Endothelial cell of umbilical vein (primary cell): ENCODE results near the gene ZBTB20. TPM values are rescaled to one million over a fixed set of nuclear protein-coding genes. Genes with fewer than 3 reads are reported as not detected.

Experiments used
- BruUV-seq: library from RNA; stranded (reverse); fragments of 400-500 nt; replicated peaks from 2 replicates; lab custom pipeline; 2021; lab: Mats Ljungman, UMichigan
- CTCF ChIA-PET: fragments of 300-600, 350-600 bp; sonication (Branson Sonifier 250); formaldehyde crosslinking; loops from one replicate; lab custom pipeline; 2021; ENCODE audit warnings: antibody characterized with exemption, inconsistent platforms; lab: Charles Lee
- POLR2A ChIA-PET: fragments of 300-600, 350-600 bp; sonication (Branson Sonifier 250); formaldehyde crosslinking; loops from one replicate; lab custom pipeline; 2021; ENCODE audit warnings: antibody characterized with exemption, inconsistent platforms; lab: Charles Lee
- DNase-seq: peaks from one replicate; pipeline ENCODE4 v3.0.0-alpha.2; 2011; ENCODE audit warnings: low read depth, low spot score
- FAIRE-seq: peaks from 2 replicates; lab custom pipeline; 2011; peaks lifted over from hg19 to GRCh38; lab: Jason Lieb, UNC
- H2AFZ ChIP-seq: 2 replicates; pipeline ENCODE4 v1.6.0; 2012; ENCODE audit warnings: low read depth, low read length, control low read depth, inconsistent platforms
- H3K27ac ChIP-seq: 2 replicates; pipeline ENCODE4 v1.5.1; 2011; ENCODE audit warnings: low read depth, mild to moderate bottlenecking, control low read depth, low read length, moderate library complexity; ENCODE audit not compliant: insufficient read depth
- H3K27me3 ChIP-seq, 2 experiments: 2 replicates each; pipeline versions ENCODE4 v1.6.0 to v1.6.1; 2011; ENCODE audit warnings: low read length in 2 of 2, mixed read lengths in 1 of 2; ENCODE audit not compliant: control insufficient read depth in 2 of 2, insufficient read depth in 2 of 2
- H3K36me3 ChIP-seq, 2 experiments: 2 replicates in 1 of 2; 3 replicates in 1 of 2; pipeline ENCODE4 v1.5.1; 2011; ENCODE audit warnings: low read length in 2 of 2, mild to moderate bottlenecking in 1 of 2, moderate library complexity in 1 of 2; ENCODE audit not compliant: control insufficient read depth in 2 of 2, insufficient read depth in 2 of 2; ENCODE audit errors: extremely low read depth in 1 of 2
- H3K4me1 ChIP-seq: 3 replicates; pipeline ENCODE4 v1.5.1; 2011; ENCODE audit warnings: mild to moderate bottlenecking, low read length; ENCODE audit not compliant: control insufficient read depth, insufficient read depth; ENCODE audit errors: extremely low read depth
- H3K4me2 ChIP-seq: 2 replicates; pipeline ENCODE4 v1.6.1; 2011; ENCODE audit warnings: low read length, control low read depth, mixed read lengths; ENCODE audit not compliant: insufficient read depth
- H3K4me3 ChIP-seq, 3 experiments: fragments of 200-600 bp in 1 of 3; sonication (generic), shearing (Covaris generic) in 1 of 3; replicated peaks in 1 of 3; 2 replicates each; pipeline ENCODE4 v1.5.1; 2011 to 2016; ENCODE audit warnings: control low read depth in 3 of 3, low read length in 3 of 3, mild to moderate bottlenecking in 2 of 3, inconsistent platforms in 1 of 3, low read depth in 1 of 3, moderate library complexity in 1 of 3; ENCODE audit not compliant: insufficient read depth in 1 of 3
- H3K79me2 ChIP-seq: 2 replicates; pipeline ENCODE4 v1.6.0; 2012; ENCODE audit warnings: low read length, inconsistent platforms; ENCODE audit not compliant: control insufficient read depth, insufficient read depth
- H3K9ac ChIP-seq: replicated peaks from 2 replicates; pipeline ENCODE3; 2011; ENCODE audit warnings: low read length, control low read depth; ENCODE audit not compliant: insufficient read depth; ENCODE audit errors: extremely low read depth
- H3K9me1 ChIP-seq: replicated peaks from 3 replicates; pipeline ENCODE4 v1.6.0; 2011; ENCODE audit warnings: mild to moderate bottlenecking, low read length; ENCODE audit not compliant: control insufficient read depth, insufficient read depth; ENCODE audit errors: extremely low read depth
- H3K9me3 ChIP-seq: replicated peaks from 2 replicates; pipeline ENCODE4 v1.5.1; 2012; ENCODE audit warnings: low read length, inconsistent platforms; ENCODE audit not compliant: control insufficient read depth, insufficient read depth
- H4K20me1 ChIP-seq: replicated peaks from 2 replicates; pipeline ENCODE3; 2011; ENCODE audit warnings: mild to moderate bottlenecking, low read length; ENCODE audit not compliant: control insufficient read depth, insufficient read depth; ENCODE audit errors: extremely low read depth
- EZH2 ChIP-seq: IDR thresholded peaks from 2 replicates; pipeline ENCODE4 v1.6.1; 2012; ENCODE audit warnings: borderline replicate concordance, low read depth, mild to moderate bottlenecking, moderate library complexity, low read length, inconsistent platforms; ENCODE audit not compliant: severe bottlenecking
- FOS ChIP-seq: IDR thresholded peaks from 2 replicates; pipeline ENCODE4 v1.6.1; 2011; ENCODE audit warnings: mild to moderate bottlenecking, low read length, moderate library complexity, borderline replicate concordance; ENCODE audit not compliant: insufficient read depth
- GATA2 ChIP-seq: IDR thresholded peaks from 2 replicates; pipeline ENCODE4 v1.7.0; 2011; ENCODE audit warnings: low read depth, mild to moderate bottlenecking, moderate library complexity, mixed read lengths, low read length; ENCODE audit not compliant: insufficient read length, insufficient read depth
- JUN ChIP-seq: IDR thresholded peaks from 2 replicates; pipeline ENCODE4 v1.6.1; 2011; ENCODE audit warnings: borderline replicate concordance, low read depth; ENCODE audit not compliant: insufficient read length, insufficient read depth
- MAX ChIP-seq: IDR thresholded peaks from 2 replicates; pipeline ENCODE4 v1.6.1; 2011; ENCODE audit not compliant: insufficient read depth, insufficient read length
- MYC ChIP-seq: IDR thresholded peaks from one replicate; pipeline ENCODE4 v1.6.1; 2011; ENCODE audit warnings: mild to moderate bottlenecking, low read depth, low read length
- POLR2A ChIP-seq: IDR thresholded peaks from 2 replicates; pipeline ENCODE4 v1.6.1; 2012; ENCODE audit warnings: low read depth, mild to moderate bottlenecking, control low read depth, low read length
- POLR2AphosphoS5 ChIP-seq: IDR thresholded peaks from 2 replicates; pipeline ENCODE4 v1.6.1; 2012; ENCODE audit warnings: low read depth, mild to moderate bottlenecking, control low read depth, low read length, moderate library complexity; ENCODE audit not compliant: insufficient read depth
- dilution Hi-C: fragments of 300-500 bp; cut with MboI; formaldehyde crosslinking; loops from one replicate; pipeline ENCODE4 v1.15.0; 2019; ENCODE audit warnings: low sequenced_read_pairs; ENCODE audit not compliant: extremely low pct_ligation_motif_present
- intact Hi-C: fragments of 100-400 bp; cut with micrococcal nuclease; formaldehyde crosslinking; loops from one replicate; pipeline ENCODE4 v1.10.0; 2022
- polyA plus RNA-seq, 4 experiments: library from polyadenylated mRNA; depleted of rRNA in 3 of 4; stranded (reverse) in 3 of 4; unstranded in 1 of 4; fragments of >200 nt; gene quantifications; 2 replicates each; pipeline versions ENCODE4 v1.2.1 to v1.2.3, GENCODE V29; 2011 to 2012; ENCODE audit warnings: missing spikeins in 1 of 4
- total RNA-seq: library from RNA; stranded (reverse); gene quantifications from 2 replicates; pipeline ENCODE4 v1.2.3, GENCODE V29; 2021
- TF ChIP-seq, protein P1 (sequence below), 2 donors: IDR thresholded peaks; 1 replicate in 1 of 2; 2 replicates in 1 of 2; pipeline ENCODE4 v1.5.1; 2011; ENCODE audit warnings: low read length in 2 of 2, mild to moderate bottlenecking in 2 of 2, moderate library complexity in 2 of 2, control low read depth in 1 of 2, inconsistent platforms in 1 of 2, low read depth in 1 of 2; ENCODE audit not compliant: insufficient read depth in 1 of 2; ENCODE audit errors: extremely low read depth in 1 of 2

ZBTB20 gene
- total and polyA plus RNA-seq, 2 donors (not counting 3 experiments of a cell fraction or from before 2014, with no cell fraction given) = 2.1 to 20.5 TPM

DNA sequence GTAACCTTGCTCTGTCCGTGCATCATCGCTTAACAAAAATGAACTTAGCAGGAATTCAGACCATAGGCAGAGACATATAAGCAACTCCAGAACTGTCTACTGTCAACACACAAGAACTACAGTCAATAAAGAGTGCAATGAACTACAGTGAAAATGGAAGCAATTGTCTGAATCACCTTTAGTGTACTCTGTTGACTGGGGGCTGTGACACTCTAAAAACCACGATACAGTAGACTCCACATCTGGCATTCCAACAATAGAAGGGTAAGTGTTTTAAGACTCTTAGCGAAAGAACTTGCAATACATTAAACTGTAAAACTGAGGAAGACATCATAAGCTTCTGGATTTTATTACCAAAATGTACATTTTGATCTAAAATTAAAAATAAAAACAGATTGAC, 347.3 kb downstream of the ZBTB20 start:
- no peaks in the 10 kb centered on the region for H3K27me3 ChIP-seq
- no peaks in the 10 kb centered on the region for H3K36me3 ChIP-seq
- H3K79me2 ChIP-seq = no peaks in the 10 kb centered on the region
- no TSS peak for BruUV-seq
- no peaks in the 10 kb centered on the region for H4K20me1 ChIP-seq
- no peak for FAIRE-seq
- ChIA-PET POLR2A (no interaction called here), CTCF (interaction anchor here (1.7 kb wide), 1 partner anchor 416 kb away, joined by 4 read pairs; no protein-coding TSS in a partner anchor)
- H3K9ac ChIP-seq = no peak overlapping the region
- H3K4me1 ChIP-seq = no peaks in the 10 kb centered on the region
- H3K4me2 ChIP-seq = no peak overlapping the region
- dilution Hi-C loops = no loop called here
- no peaks in the 10 kb centered on the region for H3K9me3 ChIP-seq
- no peak overlapping the region for H2AFZ ChIP-seq
- no peak overlapping the region for H3K27ac ChIP-seq
- DNase-seq = no peak
- intact Hi-C loops = no loop called here
- TF ChIP-seq MYC (no peak), FOS (no peak), POLR2A (no peak), GATA2 (no peak)
- TF ChIP-seq, protein P1, sequence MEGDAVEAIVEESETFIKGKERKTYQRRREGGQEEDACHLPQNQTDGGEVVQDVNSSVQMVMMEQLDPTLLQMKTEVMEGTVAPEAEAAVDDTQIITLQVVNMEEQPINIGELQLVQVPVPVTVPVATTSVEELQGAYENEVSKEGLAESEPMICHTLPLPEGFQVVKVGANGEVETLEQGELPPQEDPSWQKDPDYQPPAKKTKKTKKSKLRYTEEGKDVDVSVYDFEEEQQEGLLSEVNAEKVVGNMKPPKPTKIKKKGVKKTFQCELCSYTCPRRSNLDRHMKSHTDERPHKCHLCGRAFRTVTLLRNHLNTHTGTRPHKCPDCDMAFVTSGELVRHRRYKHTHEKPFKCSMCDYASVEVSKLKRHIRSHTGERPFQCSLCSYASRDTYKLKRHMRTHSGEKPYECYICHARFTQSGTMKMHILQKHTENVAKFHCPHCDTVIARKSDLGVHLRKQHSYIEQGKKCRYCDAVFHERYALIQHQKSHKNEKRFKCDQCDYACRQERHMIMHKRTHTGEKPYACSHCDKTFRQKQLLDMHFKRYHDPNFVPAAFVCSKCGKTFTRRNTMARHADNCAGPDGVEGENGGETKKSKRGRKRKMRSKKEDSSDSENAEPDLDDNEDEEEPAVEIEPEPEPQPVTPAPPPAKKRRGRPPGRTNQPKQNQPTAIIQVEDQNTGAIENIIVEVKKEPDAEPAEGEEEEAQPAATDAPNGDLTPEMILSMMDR (IDR thresholded peaks at IDR 0.05; ENCODE audit: extremely low read depth in 1 of 2, insufficient read depth in 1 of 2, low read depth in 1 of 2, low read length in 2 of 2) = no peak
- H3K9me1 ChIP-seq = no peaks in the 10 kb centered on the region
- no peak overlapping the region for H3K4me3 ChIP-seq

- BruUV-seq = no TSS peak
- no peaks in the 10 kb centered on the region for H3K9me1 ChIP-seq
- intact Hi-C loops (no loop called here), dilution Hi-C loops (no loop called here)
- H3K4me2 ChIP-seq = no peak overlapping the region
- no peaks in the 10 kb centered on the region for H3K79me2 ChIP-seq
- TF ChIP-seq POLR2AphosphoS5 (no peak), EZH2 (no peak), MYC (no peak), POLR2A (no peak), FOS (no peak), MAX (no peak), GATA2 (no peak), JUN (no peak)
- TF ChIP-seq, protein P1 (IDR thresholded peaks at IDR 0.05; ENCODE audit: extremely low read depth in 1 of 2, insufficient read depth in 1 of 2, low read depth in 1 of 2, low read length in 2 of 2) = no peak
- no peak for DNase-seq
- H2AFZ ChIP-seq = no peak overlapping the region
- no peak for FAIRE-seq
- ChIA-PET CTCF (interaction anchor here (1.1 kb wide), 1 partner anchor 10 kb away, joined by 3 read pairs; no protein-coding TSS in a partner anchor), POLR2A (no interaction called here)
- no peaks in the 10 kb centered on the region for H3K4me1 ChIP-seq
- no peak overlapping the region for H3K27ac ChIP-seq
- H3K36me3 ChIP-seq = no peaks in the 10 kb centered on the region
- H3K9me3 ChIP-seq = no peaks in the 10 kb centered on the region
- no peaks in the 10 kb centered on the region for H4K20me1 ChIP-seq
- H3K4me3 ChIP-seq = no peak overlapping the region
- no peaks in the 10 kb centered on the region for H3K27me3 ChIP-seq
- no peak overlapping the region for H3K9ac ChIP-seq
Observed at GRCh38 chr3:114796796-114797195, 350.3 kb downstream of the ZBTB20 start.
